Panc1 (cell line): ENCODE data around the gene FBXL5. TPM values are rescaled to one million over a fixed set of nuclear protein-coding genes. Genes with fewer than 3 reads are reported as not detected.

Source experiments
- ATAC-seq: fragments of 200-7000 bp; cut with Tn5 transposase; 2 replicates; pipeline ENCODE4 v1.9.1; 2020; ENCODE audit warnings: mild to moderate bottlenecking, moderate library complexity
- BruUV-seq: library from RNA; stranded (reverse); fragments of 400-500 nt; replicated peaks from 2 replicates; lab custom pipeline; 2021; lab: Mats Ljungman, UMichigan
- CTCF ChIA-PET: fragments of 300-600 bp; sonication (Branson Sonifier 250); formaldehyde crosslinking; loops from one replicate; lab custom pipeline; 2022; ENCODE audit warnings: antibody characterized with exemption; lab: Charles Lee
- POLR2A ChIA-PET: fragments of 300-600 bp; sonication (Branson Sonifier 250); formaldehyde crosslinking; loops from one replicate; lab custom pipeline; 2022; ENCODE audit warnings: antibody characterized with exemption; lab: Charles Lee
- DNase-seq: peaks from one replicate; pipeline ENCODE4 v3.0.0-alpha.2; 2010; ENCODE audit warnings: low read depth, low spot score
- H3K27ac ChIP-seq: 2 replicates; pipeline ENCODE4 v1.5.1; 2011; ENCODE audit warnings: mild to moderate bottlenecking, low read length, inconsistent platforms
- H3K27me3 ChIP-seq: fragments of 200-500 bp; sonication (Bioruptor generic); 2 replicates; pipeline ENCODE4 v1.6.0; 2014; ENCODE audit warnings: low read length, inconsistent platforms; ENCODE audit not compliant: control insufficient read depth, insufficient read depth
- H3K36me3 ChIP-seq: fragments of 200-500 bp; sonication (Bioruptor generic); 2 replicates; pipeline ENCODE4 v1.5.1; 2014; ENCODE audit warnings: inconsistent platforms, mild to moderate bottlenecking, low read length, moderate library complexity; ENCODE audit not compliant: control insufficient read depth, insufficient read depth
- H3K4me1 ChIP-seq: 2 replicates; pipeline ENCODE4 v1.5.1; 2011; ENCODE audit warnings: inconsistent platforms, mild to moderate bottlenecking, low read length, moderate library complexity; ENCODE audit not compliant: control insufficient read depth, insufficient read depth
- H3K4me3 ChIP-seq, 2 experiments: 2 replicates each; pipeline ENCODE4 v1.5.1; 2011 to 2012; ENCODE audit warnings: low read depth in 2 of 2, low read length in 2 of 2, mild to moderate bottlenecking in 2 of 2, inconsistent platforms in 1 of 2, moderate library complexity in 1 of 2
- H3K9me3 ChIP-seq: fragments of 200-500 bp; sonication (Bioruptor generic); 2 replicates; pipeline ENCODE4 v1.5.1; 2014; ENCODE audit warnings: low read depth, mild to moderate bottlenecking, inconsistent platforms, low read length, moderate library complexity; ENCODE audit not compliant: control insufficient read depth, insufficient read depth
- POLR2AphosphoS5 ChIP-seq: IDR thresholded peaks from 2 replicates; pipeline ENCODE4 v1.6.1; 2012; ENCODE audit warnings: mild to moderate bottlenecking, low read depth, low read length, moderate library complexity
- REST ChIP-seq, 2 experiments: IDR thresholded peaks; 2 replicates each; pipeline ENCODE4 v1.6.1; 2011 to 2012; ENCODE audit warnings: low read depth in 2 of 2, control low read depth in 1 of 2, low read length in 1 of 2, mild to moderate bottlenecking in 1 of 2, moderate library complexity in 1 of 2; ENCODE audit not compliant: insufficient read depth in 1 of 2
- SIN3A ChIP-seq: IDR thresholded peaks from 2 replicates; pipeline ENCODE4 v1.6.1; 2012; ENCODE audit warnings: low read depth, mild to moderate bottlenecking, low read length, moderate library complexity, borderline replicate concordance; ENCODE audit not compliant: insufficient read depth
- TCF7L2 ChIP-seq: IDR thresholded peaks from 2 replicates; pipeline ENCODE4 v1.6.1; 2011; ENCODE audit warnings: mild to moderate bottlenecking, low read depth, low read length, inconsistent platforms
- in situ Hi-C: cut with HindIII; loops from 2 replicates; pipeline ENCODE4 v1.10.0; 2016; ENCODE audit warnings: low sequenced_read_pairs, low pct_unique_long_range_greater_than_20kb
- intact Hi-C: fragments of 100-400 bp; cut with micrococcal nuclease; formaldehyde crosslinking; loops from one replicate; pipeline ENCODE4 v1.10.0; 2022; ENCODE audit not compliant: unreplicated experiment
- total RNA-seq: library from RNA; stranded (reverse); gene quantifications from one replicate; pipeline ENCODE4 v1.2.1, GENCODE V29; 2021; ENCODE audit not compliant: unreplicated experiment
- TF ChIP-seq, protein P1 (sequence below): fragments of 450-650 bp; IDR thresholded peaks from 2 replicates; pipeline ENCODE4 v1.5.1; 2017; ENCODE audit warnings: mild to moderate bottlenecking

Gene FBXL5
- total RNA-seq, 1 experiment from 2014 or later: 20.2 TPM

- no peak for TF ChIP-seq TCF7L2
- no peak for TF ChIP-seq POLR2AphosphoS5
- no peak for TF ChIP-seq REST (IDR thresholded peaks at IDR 0.05; ENCODE audit: insufficient read depth in 1 of 2, low read depth in 2 of 2, low read length in 1 of 2)
- TF ChIP-seq SIN3A: no peak
- TF ChIP-seq, protein P1, sequence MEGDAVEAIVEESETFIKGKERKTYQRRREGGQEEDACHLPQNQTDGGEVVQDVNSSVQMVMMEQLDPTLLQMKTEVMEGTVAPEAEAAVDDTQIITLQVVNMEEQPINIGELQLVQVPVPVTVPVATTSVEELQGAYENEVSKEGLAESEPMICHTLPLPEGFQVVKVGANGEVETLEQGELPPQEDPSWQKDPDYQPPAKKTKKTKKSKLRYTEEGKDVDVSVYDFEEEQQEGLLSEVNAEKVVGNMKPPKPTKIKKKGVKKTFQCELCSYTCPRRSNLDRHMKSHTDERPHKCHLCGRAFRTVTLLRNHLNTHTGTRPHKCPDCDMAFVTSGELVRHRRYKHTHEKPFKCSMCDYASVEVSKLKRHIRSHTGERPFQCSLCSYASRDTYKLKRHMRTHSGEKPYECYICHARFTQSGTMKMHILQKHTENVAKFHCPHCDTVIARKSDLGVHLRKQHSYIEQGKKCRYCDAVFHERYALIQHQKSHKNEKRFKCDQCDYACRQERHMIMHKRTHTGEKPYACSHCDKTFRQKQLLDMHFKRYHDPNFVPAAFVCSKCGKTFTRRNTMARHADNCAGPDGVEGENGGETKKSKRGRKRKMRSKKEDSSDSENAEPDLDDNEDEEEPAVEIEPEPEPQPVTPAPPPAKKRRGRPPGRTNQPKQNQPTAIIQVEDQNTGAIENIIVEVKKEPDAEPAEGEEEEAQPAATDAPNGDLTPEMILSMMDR: no peak
- H3K4me1 ChIP-seq: no peaks in the 10 kb centered on the region
- H3K27ac ChIP-seq: no peak overlapping the region
- DNase-seq: no peak
- no peaks in the 10 kb centered on the region for H3K27me3 ChIP-seq
- in situ Hi-C loops (no loop called here), intact Hi-C loops (no loop called here)
- no peak for ATAC-seq
- CTCF ChIA-PET: no interaction called here
- no peak overlapping the region for H3K4me3 ChIP-seq
- H3K9me3 ChIP-seq: no peaks in the 10 kb centered on the region
- no TSS peak for BruUV-seq
- H3K36me3 ChIP-seq: no peaks in the 10 kb centered on the region
- POLR2A ChIA-PET: interaction anchor here (0.6 kb wide), 1 partner anchor 49 kb away, joined by 4 read pairs; no protein-coding TSS in a partner anchor
Observed at GRCh38 chr4:15694431-15694830, 39.3 kb upstream of the FBXL5 start.

DNA sequence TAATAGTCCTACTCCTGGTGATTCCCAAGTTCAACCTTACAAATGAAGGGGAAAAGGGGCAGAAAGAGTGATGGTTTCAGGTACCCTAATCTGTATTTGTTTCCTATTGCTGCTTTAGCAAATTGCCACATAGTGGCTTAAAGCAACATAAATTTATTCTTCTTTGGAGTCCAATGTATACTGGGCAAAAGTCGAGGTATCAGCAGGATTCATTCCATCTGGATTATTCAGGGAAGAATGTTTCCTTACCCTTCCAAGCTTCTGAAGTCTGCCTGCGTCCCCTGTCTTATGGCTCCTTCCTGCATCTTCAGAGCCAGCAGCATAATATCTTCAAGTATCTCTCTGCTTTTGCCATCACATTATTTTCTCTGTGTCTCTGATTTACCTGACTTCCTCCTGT is 37.4 kb upstream of the FBXL5 start:
- no TSS peak for BruUV-seq
- DNase-seq: no peak
- Histone ChIP-seq H3K4me3 (no peak overlapping the region), H3K27ac (no peak overlapping the region), H3K4me1 (no peaks in the 10 kb centered on the region), H3K9me3 (no peaks in the 10 kb centered on the region), H3K36me3 (peaks cover 3% of the 10 kb centered on the region; the same call in 1 of the 2 replicates), H3K27me3 (no peaks in the 10 kb centered on the region)
- no peak for TF ChIP-seq POLR2AphosphoS5
- TF ChIP-seq SIN3A: no peak
- no peak for TF ChIP-seq TCF7L2
- no peak for TF ChIP-seq REST (IDR thresholded peaks at IDR 0.05; ENCODE audit: insufficient read depth in 1 of 2, low read depth in 2 of 2, low read length in 1 of 2)
- TF ChIP-seq, protein P1: no peak
- intact Hi-C loops (no loop called here), in situ Hi-C loops (no loop called here)
- ChIA-PET POLR2A (no interaction called here), CTCF (no interaction called here)
- no peak for ATAC-seq
